ENCODE data around the gene STARD13.

The STARD13 gene

DNA sequence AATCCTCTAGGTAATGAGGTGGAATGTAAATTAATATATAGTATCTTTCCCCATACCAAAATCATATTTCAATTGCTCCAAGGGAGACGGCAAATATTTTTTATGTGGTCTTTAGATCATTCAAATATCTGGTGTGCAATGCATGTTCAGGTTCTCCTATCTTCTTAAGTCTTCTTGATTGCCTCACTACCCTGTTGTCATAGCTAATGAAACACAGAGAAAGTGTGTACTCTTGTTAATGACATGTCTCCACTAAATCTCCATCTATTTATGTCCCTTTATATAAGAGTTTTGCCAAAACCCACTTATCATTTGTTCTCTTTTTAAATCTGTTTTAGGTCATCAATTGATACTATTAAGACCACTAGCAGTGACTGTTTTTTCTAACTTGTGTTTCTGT, 6.6 kb downstream of the STARD13 start:
- Histone ChIP-seq H3K4me3 (ENCODE audit: low read depth in 1 of 5, low read length in 5 of 5) (no peak overlapping the region), H3K36me3 (ENCODE audit: control insufficient read depth in 5 of 5, insufficient read depth in 5 of 5, low read length in 5 of 5) (no peaks in the 10 kb centered on the region), H3K9ac (ENCODE audit: low read length in 5 of 5) (peak overlapping the region in 1 of 5 donors; percentile 60), H3K27me3 (ENCODE audit: control insufficient read depth in 5 of 5, insufficient read depth in 4 of 5, low read length in 5 of 5) (no peaks in the 10 kb centered on the region), H3K4me1 (ENCODE audit: control insufficient read depth in 5 of 5, insufficient read depth in 5 of 5, low read length in 5 of 5) (peaks cover 4 to 74% (median 71%) of the 10 kb centered on the region in 5 donors), H3K27ac (ENCODE audit: low read depth, low read length) (peak overlapping the region; percentile 98), H3K9me3 (ENCODE audit: control insufficient read depth in 5 of 5, low read length in 5 of 5) (no peaks in the 10 kb centered on the region)

- Histone ChIP-seq H3K27me3 (ENCODE audit: control insufficient read depth in 5 of 5, insufficient read depth in 4 of 5, low read length in 5 of 5) (no peaks in the 10 kb centered on the region), H3K4me3 (ENCODE audit: low read depth in 1 of 5, low read length in 5 of 5) (no peak overlapping the region), H3K9me3 (ENCODE audit: control insufficient read depth in 5 of 5, low read length in 5 of 5) (no peaks in the 10 kb centered on the region), H3K9ac (ENCODE audit: low read length in 5 of 5) (peak overlapping the region in 1 of 5 donors; percentile 55), H3K36me3 (ENCODE audit: control insufficient read depth in 5 of 5, insufficient read depth in 5 of 5, low read length in 5 of 5) (no peaks in the 10 kb centered on the region), H3K27ac (ENCODE audit: low read depth, low read length) (peak overlapping the region; percentile 98), H3K4me1 (ENCODE audit: control insufficient read depth in 5 of 5, insufficient read depth in 5 of 5, low read length in 5 of 5) (peaks cover 4 to 74% (median 63%) of the 10 kb centered on the region in 5 donors)
These were observed 7.6 kb downstream of the STARD13 start for GRCh38 chr13:33277946-33278345.

DNA sequence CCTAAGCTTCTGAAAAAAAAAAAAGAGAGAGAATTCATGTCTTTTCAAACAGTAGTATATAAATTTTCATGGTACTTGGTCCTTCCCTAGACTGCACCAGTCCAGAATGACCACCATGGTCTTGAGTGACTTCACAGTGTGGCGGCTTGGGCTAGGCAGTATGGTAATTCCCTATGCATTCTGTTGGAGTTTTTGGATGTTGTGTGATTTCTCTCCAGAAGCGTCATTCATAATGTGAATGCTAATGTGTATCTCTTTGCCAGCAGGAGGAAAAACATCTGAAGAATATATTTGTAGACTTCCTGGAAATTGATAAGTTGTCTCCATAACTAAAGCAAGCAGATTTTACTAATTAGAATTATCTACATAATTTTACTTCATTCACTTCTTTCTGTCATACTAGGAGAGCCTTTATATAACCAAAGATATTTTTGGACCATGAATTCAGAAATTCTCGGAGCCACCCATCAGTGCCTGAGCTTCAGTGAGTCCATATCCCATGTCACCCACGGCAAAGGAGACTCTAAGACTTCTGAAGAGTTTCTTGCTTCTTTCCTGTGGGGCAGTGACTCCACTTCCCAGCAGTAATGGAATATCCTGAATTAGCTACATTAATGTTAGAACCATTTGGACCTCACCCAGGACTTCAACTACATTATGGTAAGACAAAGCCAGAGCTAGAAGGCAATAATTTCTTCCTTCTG, 8.4 kb downstream of the STARD13 start:
- peak overlapping the region; percentile 98 for H3K27ac ChIP-seq (ENCODE audit: low read depth, low read length)
- no peaks in the 10 kb centered on the region for H3K27me3 ChIP-seq (ENCODE audit: control insufficient read depth in 5 of 5, insufficient read depth in 4 of 5, low read length in 5 of 5)
- H3K36me3 ChIP-seq (ENCODE audit: control insufficient read depth in 5 of 5, insufficient read depth in 5 of 5, low read length in 5 of 5): no peaks in the 10 kb centered on the region
- no peaks in the 10 kb centered on the region for H3K9me3 ChIP-seq (ENCODE audit: control insufficient read depth in 5 of 5, low read length in 5 of 5)
- H3K4me3 ChIP-seq (ENCODE audit: low read depth in 1 of 5, low read length in 5 of 5): no peak overlapping the region
- H3K9ac ChIP-seq (ENCODE audit: low read length in 5 of 5): peak overlapping the region in 1 of 5 donors; percentile 10
- H3K4me1 ChIP-seq (ENCODE audit: control insufficient read depth in 5 of 5, insufficient read depth in 5 of 5, low read length in 5 of 5): peaks cover 4 to 71% (median 56%) of the 10 kb centered on the region in 5 donors

DNA sequence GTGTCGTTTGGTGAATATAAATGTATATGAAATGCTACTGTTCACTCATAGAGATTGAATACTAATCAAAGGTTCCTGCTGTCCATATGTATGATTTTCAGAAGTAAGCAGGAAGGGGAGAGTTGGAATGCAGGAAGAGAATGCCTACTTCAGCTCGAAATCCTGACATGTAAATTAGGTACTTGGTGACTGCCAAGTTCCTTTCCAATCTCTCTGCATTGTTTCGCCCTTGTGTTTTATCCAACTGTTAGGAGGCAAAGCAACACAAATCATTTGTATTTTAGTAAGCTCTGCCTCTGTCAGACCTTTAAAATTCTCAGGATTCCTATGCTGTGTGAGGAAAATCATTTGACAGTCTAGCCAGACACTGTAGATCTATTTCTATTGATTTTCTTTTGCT, 9.0 kb downstream of the STARD13 start:
- H3K4me3 ChIP-seq (ENCODE audit: low read depth in 1 of 5, low read length in 5 of 5): no peak overlapping the region
- H3K27ac ChIP-seq (ENCODE audit: low read depth, low read length): peak overlapping the region; percentile 98
- H3K4me1 ChIP-seq (ENCODE audit: control insufficient read depth in 5 of 5, insufficient read depth in 5 of 5, low read length in 5 of 5): peaks cover 4 to 67% (median 54%) of the 10 kb centered on the region in 5 donors

GRCh38 chr13:33275916-33276315, 9.6 kb downstream of the STARD13 start:
- Histone ChIP-seq H3K27me3 (ENCODE audit: control insufficient read depth in 5 of 5, insufficient read depth in 4 of 5, low read length in 5 of 5) (no peaks in the 10 kb centered on the region), H3K4me1 (ENCODE audit: control insufficient read depth in 5 of 5, insufficient read depth in 5 of 5, low read length in 5 of 5) (peaks cover 8 to 69% (median 57%) of the 10 kb centered on the region in 5 donors)

More for the DNA sequence above, 9.0 kb downstream of the STARD13 start:
- Histone ChIP-seq H3K27me3 (ENCODE audit: control insufficient read depth in 5 of 5, insufficient read depth in 4 of 5, low read length in 5 of 5) (no peaks in the 10 kb centered on the region), H3K36me3 (ENCODE audit: control insufficient read depth in 5 of 5, insufficient read depth in 5 of 5, low read length in 5 of 5) (no peaks in the 10 kb centered on the region), H3K9ac (ENCODE audit: low read length in 5 of 5) (no peak overlapping the region), H3K9me3 (ENCODE audit: control insufficient read depth in 5 of 5, low read length in 5 of 5) (no peaks in the 10 kb centered on the region)

GRCh38 chr13:33274264-33274663, 11.3 kb downstream of the STARD13 start:
- H3K27ac ChIP-seq (ENCODE audit: low read depth, low read length): peak overlapping the region; percentile 43
- no peaks in the 10 kb centered on the region for H3K36me3 ChIP-seq (ENCODE audit: control insufficient read depth in 5 of 5, insufficient read depth in 5 of 5, low read length in 5 of 5)
- H3K4me1 ChIP-seq (ENCODE audit: control insufficient read depth in 5 of 5, insufficient read depth in 5 of 5, low read length in 5 of 5): peaks cover 4 to 61% (median 50%) of the 10 kb centered on the region in 5 donors
- no peak overlapping the region for H3K9ac ChIP-seq (ENCODE audit: low read length in 5 of 5)
- H3K4me3 ChIP-seq (ENCODE audit: low read depth in 1 of 5, low read length in 5 of 5): no peak overlapping the region
- no peaks in the 10 kb centered on the region for H3K9me3 ChIP-seq (ENCODE audit: control insufficient read depth in 5 of 5, low read length in 5 of 5)
- H3K27me3 ChIP-seq (ENCODE audit: control insufficient read depth in 5 of 5, insufficient read depth in 4 of 5, low read length in 5 of 5): no peaks in the 10 kb centered on the region

More at GRCh38 chr13:33275916-33276315, 9.6 kb downstream of the STARD13 start:
- Histone ChIP-seq H3K27ac (ENCODE audit: low read depth, low read length) (peak overlapping the region; percentile 98), H3K9ac (ENCODE audit: low read length in 5 of 5) (no peak overlapping the region), H3K9me3 (ENCODE audit: control insufficient read depth in 5 of 5, low read length in 5 of 5) (no peaks in the 10 kb centered on the region), H3K4me3 (ENCODE audit: low read depth in 1 of 5, low read length in 5 of 5) (no peak overlapping the region), H3K36me3 (ENCODE audit: control insufficient read depth in 5 of 5, insufficient read depth in 5 of 5, low read length in 5 of 5) (no peaks in the 10 kb centered on the region)

GRCh38 chr13:33272531-33273124, 12.9 kb downstream of the STARD13 start:
- Histone ChIP-seq H3K4me3 (ENCODE audit: low read depth in 1 of 5, low read length in 5 of 5) (no peak overlapping the region), H3K36me3 (ENCODE audit: control insufficient read depth in 5 of 5, insufficient read depth in 5 of 5, low read length in 5 of 5) (peaks cover 0 to 2% (median 0%) of the 10 kb centered on the region in 5 donors), H3K9me3 (ENCODE audit: control insufficient read depth in 5 of 5, low read length in 5 of 5) (no peaks in the 10 kb centered on the region), H3K27me3 (ENCODE audit: control insufficient read depth in 5 of 5, insufficient read depth in 4 of 5, low read length in 5 of 5) (no peaks in the 10 kb centered on the region), H3K4me1 (ENCODE audit: control insufficient read depth in 5 of 5, insufficient read depth in 5 of 5, low read length in 5 of 5) (peaks cover 4 to 47% (median 36%) of the 10 kb centered on the region in 5 donors), H3K9ac (ENCODE audit: low read length in 5 of 5) (no peak overlapping the region), H3K27ac (ENCODE audit: low read depth, low read length) (no peak overlapping the region)

- peak overlapping the region; percentile 77 for H3K27ac ChIP-seq (ENCODE audit: low read depth, low read length)
- H3K4me3 ChIP-seq (ENCODE audit: low read depth in 1 of 5, low read length in 5 of 5): no peak overlapping the region
- peaks cover 4 to 39% (median 27%) of the 10 kb centered on the region in 5 donors for H3K4me1 ChIP-seq (ENCODE audit: control insufficient read depth in 5 of 5, insufficient read depth in 5 of 5, low read length in 5 of 5)
- H3K9ac ChIP-seq (ENCODE audit: low read length in 5 of 5): no peak overlapping the region
- peaks cover 0 to 7% (median 0%) of the 10 kb centered on the region in 5 donors for H3K36me3 ChIP-seq (ENCODE audit: control insufficient read depth in 5 of 5, insufficient read depth in 5 of 5, low read length in 5 of 5)
- H3K9me3 ChIP-seq (ENCODE audit: control insufficient read depth in 5 of 5, low read length in 5 of 5): no peaks in the 10 kb centered on the region
- no peaks in the 10 kb centered on the region for H3K27me3 ChIP-seq (ENCODE audit: control insufficient read depth in 5 of 5, insufficient read depth in 4 of 5, low read length in 5 of 5)
These were observed 13.8 kb downstream of the STARD13 start for GRCh38 chr13:33271759-33272158.

GRCh38 chr13:33270895-33271538, 14.5 kb downstream of the STARD13 start:
- Histone ChIP-seq H3K36me3 (ENCODE audit: control insufficient read depth in 5 of 5, insufficient read depth in 5 of 5, low read length in 5 of 5) (peaks cover 0 to 7% (median 0%) of the 10 kb centered on the region in 5 donors), H3K27me3 (ENCODE audit: control insufficient read depth in 5 of 5, insufficient read depth in 4 of 5, low read length in 5 of 5) (no peaks in the 10 kb centered on the region), H3K4me3 (ENCODE audit: low read depth in 1 of 5, low read length in 5 of 5) (no peak overlapping the region), H3K4me1 (ENCODE audit: control insufficient read depth in 5 of 5, insufficient read depth in 5 of 5, low read length in 5 of 5) (peaks cover 4 to 35% (median 22%) of the 10 kb centered on the region in 5 donors), H3K9ac (ENCODE audit: low read length in 5 of 5) (peak overlapping the region in 3 of 5 donors; percentile 20 to 22 (median 21)), H3K27ac (ENCODE audit: low read depth, low read length) (peak overlapping the region; percentile 77), H3K9me3 (ENCODE audit: control insufficient read depth in 5 of 5, low read length in 5 of 5) (no peaks in the 10 kb centered on the region)

DNA sequence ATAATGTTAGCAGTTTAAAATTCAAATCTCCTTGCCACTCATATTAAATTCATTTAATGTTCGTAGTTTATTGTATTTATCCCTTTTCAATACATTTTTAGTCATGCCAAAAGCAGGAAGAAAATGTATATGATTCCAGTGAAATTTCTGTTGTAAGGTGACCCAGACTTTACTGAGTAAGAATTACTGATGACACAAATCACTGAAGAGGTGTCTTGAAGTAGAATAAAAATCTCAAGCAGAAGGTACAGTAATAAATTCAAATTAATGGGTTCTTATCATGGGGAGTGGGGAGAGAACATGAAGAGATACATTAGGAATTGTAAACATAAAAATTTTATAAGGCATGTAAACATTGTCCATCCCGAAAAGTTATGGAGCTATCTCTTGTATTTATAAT, 19.9 kb downstream of the STARD13 start:
- Histone ChIP-seq H3K9ac (ENCODE audit: low read length in 5 of 5) (no peak overlapping the region), H3K4me1 (ENCODE audit: control insufficient read depth in 5 of 5, insufficient read depth in 5 of 5, low read length in 5 of 5) (peaks cover 5 to 40% (median 30%) of the 10 kb centered on the region in 5 donors), H3K27me3 (ENCODE audit: control insufficient read depth in 5 of 5, insufficient read depth in 4 of 5, low read length in 5 of 5) (no peaks in the 10 kb centered on the region), H3K27ac (ENCODE audit: low read depth, low read length) (peak overlapping the region; percentile 91), H3K9me3 (ENCODE audit: control insufficient read depth in 5 of 5, low read length in 5 of 5) (no peaks in the 10 kb centered on the region), H3K4me3 (ENCODE audit: low read depth in 1 of 5, low read length in 5 of 5) (no peak overlapping the region), H3K36me3 (ENCODE audit: control insufficient read depth in 5 of 5, insufficient read depth in 5 of 5, low read length in 5 of 5) (peaks cover 0 to 7% (median 0%) of the 10 kb centered on the region in 5 donors)

All from subcutaneous abdominal adipose tissue (tissue), 5 donors.